ENCODE measurements around the gene WFDC11.

GRCh38 chr20:45647441-45648050 lies 22.5 kb downstream of the WFDC11 start:
- TF ChIP-seq, protein P1, sequence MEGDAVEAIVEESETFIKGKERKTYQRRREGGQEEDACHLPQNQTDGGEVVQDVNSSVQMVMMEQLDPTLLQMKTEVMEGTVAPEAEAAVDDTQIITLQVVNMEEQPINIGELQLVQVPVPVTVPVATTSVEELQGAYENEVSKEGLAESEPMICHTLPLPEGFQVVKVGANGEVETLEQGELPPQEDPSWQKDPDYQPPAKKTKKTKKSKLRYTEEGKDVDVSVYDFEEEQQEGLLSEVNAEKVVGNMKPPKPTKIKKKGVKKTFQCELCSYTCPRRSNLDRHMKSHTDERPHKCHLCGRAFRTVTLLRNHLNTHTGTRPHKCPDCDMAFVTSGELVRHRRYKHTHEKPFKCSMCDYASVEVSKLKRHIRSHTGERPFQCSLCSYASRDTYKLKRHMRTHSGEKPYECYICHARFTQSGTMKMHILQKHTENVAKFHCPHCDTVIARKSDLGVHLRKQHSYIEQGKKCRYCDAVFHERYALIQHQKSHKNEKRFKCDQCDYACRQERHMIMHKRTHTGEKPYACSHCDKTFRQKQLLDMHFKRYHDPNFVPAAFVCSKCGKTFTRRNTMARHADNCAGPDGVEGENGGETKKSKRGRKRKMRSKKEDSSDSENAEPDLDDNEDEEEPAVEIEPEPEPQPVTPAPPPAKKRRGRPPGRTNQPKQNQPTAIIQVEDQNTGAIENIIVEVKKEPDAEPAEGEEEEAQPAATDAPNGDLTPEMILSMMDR (conservative IDR thresholded peaks at IDR 0.05), result no peak
- no peak for TF ChIP-seq ZFX (IDR thresholded peaks at IDR 0.05)
